ENCODE measurements around the gene ARHGAP40.
"Not testable (repeated sequence)": the region's sequence is repeated elsewhere in the genome, so short reads cannot be mapped to it uniquely, and the experiment has no call there.

The ARHGAP40 gene

DNA sequence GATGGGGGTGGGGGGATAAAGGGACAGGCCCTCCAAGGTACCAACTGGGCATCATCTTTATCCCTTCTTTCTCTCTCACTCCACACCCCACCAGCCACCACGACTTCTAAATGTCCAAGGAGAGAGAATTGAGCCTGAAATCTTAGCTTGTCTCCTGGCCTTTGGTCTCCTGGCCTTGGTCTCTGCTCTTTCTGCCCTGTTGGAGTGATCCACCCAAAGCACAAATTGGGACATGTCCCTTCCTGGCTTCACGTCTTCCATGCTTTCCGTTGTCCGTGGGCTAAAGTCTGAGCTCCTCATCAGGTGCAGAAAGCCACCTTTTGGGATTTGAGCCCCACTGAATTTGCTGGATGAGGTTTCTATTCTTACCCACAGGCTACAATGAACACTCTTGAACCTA is 12.3 kb upstream of the ARHGAP40 start:
- no peak for FAIRE-seq

DNA sequence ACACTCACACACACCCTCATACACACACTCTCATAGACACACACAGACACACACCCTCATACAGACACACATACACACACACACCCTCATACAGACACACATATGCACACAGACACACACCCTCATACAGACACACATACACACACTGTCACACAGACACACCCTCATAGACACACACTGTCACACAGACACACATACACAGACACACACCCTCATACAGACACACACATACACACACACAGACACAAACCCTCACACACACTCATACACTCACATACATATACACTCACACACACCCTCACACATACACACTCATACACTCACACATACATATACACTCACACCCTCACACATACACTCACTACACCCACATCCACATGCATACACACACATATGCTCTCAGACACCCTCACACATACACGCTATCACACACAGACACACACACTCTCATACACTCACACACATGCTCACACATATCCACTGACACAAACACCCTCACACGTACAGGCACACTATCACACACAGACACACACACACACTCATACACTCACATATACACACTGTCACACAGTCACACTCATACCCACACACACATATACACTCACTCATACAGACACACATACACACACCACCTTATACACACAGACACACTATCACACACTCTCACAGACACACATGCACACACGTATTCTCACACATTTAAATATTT is 11.5 kb upstream of the ARHGAP40 start:
- FAIRE-seq = no peak

DNA sequence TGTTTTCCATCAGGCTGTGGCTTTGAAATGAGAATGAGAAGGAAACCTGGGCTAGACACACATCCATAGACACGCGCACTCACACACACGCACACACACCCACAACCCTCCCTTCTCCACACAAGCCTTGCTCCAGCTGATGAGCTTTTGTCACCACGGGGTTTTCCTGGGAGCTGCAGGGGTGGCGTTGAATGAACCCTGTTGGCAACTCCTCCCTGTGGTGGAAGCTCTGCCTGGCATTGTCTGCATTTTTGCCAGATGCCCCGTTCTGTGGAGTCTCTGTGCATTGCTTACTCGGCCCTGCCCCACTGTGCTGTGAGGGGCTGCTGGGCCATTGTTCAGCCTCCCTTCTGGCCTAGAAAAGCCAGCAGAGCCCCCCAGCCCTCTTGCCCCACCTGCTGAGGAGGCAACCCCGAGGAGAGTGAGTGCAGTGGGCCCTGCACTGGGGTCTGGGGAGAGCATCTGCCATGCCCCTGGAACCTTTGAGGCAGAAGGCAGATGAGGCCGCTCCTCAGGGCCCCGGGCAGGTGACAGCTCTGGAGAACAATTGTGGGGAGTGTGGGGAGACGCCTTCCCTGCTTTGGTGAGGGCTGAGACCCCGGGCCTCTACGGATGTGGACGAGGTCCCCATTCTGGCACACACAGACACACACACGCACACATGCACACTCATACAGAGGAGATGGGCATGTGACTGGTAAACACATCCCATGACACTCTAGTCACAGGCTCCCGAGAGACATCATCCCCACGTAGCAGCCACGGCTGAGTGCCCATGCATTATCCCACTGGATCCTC is 10.7 kb upstream of the ARHGAP40 start:
- FAIRE-seq = no peak

DNA sequence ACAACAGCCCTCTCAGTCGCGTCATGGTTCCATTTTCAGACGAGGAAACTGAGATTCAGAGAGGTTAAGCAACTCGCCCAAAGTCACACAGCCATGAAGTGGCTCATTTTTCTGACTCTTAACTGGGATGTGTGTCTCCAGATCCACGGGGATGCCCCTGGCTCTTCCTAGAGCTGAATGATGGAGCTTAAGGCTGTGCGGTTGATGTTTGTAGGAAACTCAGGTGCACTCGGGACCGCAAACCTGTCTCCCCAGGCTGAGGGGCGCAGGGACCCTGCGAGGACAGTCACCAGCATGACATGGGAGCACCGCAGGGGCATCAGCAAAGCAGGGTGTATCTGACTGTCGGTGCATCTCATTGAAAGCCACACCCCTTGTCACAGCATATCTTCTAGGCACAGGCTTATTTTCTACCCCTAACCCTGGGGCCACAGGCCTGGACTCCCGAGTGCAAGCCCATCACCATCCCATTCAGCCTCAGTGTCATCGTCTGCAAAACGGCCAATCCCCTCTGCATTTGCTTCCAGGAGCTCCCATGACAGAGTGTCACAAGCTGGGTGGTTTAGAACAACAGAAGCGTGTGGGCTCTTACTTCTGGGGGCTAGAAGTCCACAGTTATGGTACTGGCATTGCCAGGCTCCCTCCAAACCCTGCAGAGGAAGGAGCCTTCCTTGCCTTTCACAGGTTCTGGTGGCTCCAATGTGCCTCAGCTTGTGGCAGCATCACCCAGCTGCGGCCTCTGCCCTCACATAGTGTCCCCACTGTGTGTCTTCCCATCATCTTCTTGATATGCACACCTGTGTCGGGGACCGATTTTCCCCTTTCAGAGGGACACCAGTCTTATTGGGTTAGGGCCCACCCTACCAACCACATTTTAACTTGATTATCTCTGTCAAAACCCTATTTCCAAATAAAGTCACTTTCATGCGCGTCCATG is 9.9 kb upstream of the ARHGAP40 start:
- FAIRE-seq = no peak

DNA sequence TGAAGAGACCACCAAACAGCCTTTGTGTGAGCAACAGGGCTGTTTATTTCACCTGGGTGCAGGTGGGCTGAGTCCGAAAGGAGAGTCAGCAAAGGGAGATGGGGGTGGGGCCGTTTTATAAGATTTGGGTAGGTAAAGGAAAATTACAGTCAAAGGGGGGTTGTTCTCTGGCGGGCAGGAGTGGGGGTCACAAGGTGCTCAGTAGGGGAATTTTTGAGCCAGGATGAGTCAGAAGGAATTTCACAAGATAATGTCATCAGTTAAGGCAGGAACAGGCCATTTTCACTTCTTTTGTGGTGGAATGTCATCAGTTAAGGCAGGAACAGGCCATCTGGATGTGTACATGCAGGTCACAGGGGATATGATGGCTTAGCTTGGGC is 9.2 kb upstream of the ARHGAP40 start:
- not testable (repeated sequence) for FAIRE-seq

DNA sequence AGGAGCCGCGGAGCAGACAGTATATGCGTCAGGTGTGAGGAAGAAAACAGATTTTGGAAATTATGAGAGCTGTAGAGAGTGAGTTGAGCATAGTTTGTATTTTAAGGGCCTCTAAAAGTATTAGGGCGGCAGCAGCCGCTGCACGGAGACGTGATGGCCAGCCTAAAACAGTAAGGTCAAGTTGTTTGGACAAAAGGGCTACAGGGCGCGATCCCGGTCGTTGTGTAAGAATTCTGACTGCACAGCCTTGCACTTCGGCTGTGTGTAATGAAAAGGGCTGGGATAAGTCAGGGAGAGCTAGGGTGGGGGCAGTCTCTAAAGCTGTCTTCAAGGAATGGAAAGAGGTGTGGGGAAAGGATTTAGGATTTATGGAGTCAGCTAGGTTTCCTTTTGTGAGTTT is 7.3 kb upstream of the ARHGAP40 start:
- FAIRE-seq = not testable (repeated sequence)

DNA sequence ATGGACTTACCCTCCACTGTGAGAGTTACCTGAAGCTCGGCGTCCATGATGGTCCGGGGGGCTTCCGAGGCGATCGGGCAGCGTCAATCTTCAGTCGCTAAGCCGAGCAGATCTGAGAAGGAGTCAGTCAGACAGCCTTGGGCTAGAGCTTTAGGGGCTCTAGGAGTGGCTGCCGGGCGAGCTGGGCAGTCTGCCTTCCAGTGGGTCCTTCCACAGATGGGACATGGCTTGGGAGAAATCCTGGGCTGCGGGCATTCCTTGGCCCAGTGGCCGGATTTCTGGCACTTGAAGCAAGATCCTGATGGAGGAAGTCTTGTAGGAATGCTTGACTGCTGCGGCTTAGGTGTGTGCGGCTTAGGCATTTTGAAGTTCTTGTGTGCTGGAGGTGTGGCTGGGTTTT is 5.7 kb upstream of the ARHGAP40 start:
- not testable (repeated sequence) for FAIRE-seq

DNA sequence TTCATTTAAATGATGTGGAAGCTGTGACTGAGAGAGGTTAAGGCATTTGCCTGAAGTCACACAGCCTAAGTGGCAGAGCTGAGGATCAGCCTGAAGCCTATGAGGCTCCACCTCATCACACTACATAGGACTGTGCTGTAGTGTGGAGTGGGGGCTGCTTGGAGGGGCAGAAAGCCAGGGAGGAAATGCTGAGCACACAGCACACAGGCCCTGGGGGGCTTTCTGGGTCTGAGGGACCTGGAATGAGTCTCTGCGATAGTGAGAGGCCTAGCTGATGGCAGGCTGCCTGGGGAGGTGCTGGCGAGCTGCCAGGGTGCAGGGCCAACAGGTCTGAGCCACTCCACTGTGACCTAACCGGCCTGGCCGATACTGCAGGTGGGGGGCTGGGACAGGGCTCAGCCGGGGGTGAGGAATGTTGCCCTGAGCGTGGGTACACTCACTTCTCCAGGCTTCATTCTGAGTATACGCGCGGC is 2.2 kb upstream of the ARHGAP40 start:
- FAIRE-seq = no peak

DNA sequence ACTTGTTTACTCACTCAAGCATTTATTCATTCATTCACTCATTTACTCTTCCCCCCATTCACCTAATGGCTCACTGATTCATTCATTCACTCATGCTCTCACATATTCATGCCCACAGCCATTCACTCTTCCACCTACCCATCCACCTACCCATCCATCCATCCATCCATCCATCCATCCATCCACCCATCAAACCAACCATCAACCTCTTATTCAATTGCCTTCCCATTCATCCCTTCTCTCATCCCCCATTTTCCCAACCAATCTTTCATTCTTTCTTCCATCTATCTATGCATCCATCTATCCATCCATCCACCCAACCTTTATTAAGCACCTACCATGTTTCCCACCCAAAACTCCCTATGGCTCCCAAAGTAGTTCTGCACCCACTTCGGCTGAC is 1.6 kb upstream of the ARHGAP40 start:
- FAIRE-seq = no peak

DNA sequence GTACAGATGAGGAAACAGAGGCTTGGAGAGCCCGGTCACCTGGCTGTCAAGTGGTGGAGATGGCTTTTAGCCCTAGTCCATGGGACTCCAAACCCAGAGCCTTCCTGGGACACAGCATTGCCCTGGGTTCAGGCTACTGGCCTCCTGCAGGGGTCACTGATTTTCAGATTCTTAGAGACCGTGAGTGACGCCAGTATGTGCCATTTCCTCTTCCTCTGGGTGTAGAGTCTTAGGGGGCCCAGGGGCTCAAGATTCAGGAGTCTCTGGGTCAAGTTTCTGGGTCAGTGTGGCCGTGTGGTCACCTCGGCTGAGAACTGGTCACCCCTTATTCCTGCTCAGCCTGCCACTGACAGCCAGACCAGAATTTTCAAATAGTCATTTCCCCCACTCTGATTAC is 574 bp downstream of the ARHGAP40 start:
- FAIRE-seq = no peak

DNA sequence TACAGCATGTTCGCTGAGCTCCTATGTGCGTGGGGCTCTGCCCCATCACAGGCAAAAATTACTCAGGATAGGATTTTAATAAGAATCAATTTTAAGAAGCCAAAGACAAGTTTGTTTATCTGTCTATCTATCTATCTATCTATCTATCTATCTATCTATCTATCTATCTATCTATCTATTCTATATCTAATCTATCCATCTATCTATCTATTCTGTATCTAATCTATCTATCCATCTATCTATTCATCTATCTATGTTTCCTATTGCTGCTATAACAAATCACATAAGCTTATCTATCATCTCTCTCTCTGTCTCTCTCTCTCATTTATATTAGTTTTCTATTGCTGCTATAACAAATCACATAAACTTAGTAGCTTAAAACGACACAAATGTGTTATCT is 1.7 kb downstream of the ARHGAP40 start:
- no peak for FAIRE-seq

DNA sequence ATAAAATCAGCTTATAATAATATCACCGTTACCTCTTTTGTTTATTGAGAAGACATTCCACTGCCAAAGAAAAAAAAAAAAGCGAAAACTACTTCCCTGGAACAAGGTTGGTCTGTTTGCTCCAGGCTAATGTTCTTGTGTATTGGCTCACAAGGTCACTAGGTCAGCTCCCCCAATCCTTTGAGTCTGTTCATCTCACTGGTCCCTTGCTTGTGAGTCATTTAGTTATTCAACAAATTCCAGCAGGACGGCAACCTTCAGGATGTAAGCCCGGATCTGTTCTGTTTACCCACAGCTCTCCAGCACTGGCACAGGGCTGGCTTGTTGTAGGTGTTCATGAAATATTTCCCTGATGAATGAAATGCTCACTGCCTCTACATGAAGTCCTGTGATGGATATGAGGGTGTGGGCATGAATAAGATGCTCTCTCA is 3.3 kb downstream of the ARHGAP40 start:
- FAIRE-seq = no peak

DNA sequence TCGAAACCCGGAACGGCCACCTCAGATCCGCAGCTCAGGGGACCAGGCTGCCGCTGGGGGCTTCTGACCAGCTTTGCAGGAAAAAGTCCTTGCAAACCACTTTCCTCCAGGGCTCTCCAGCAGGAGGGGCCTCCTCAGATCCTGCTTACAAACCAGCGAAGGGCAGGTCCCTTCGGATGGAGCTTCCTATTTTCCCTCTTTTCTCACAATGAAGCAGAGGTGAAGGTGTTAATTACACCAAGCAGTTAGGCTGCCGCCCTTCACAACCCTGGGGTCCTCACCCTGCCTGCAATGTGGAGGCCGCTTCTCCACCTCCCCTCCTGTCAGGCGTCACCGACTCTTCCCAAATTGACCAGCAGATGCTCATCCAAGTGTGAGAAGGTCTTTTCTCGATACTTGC is 5.7 kb downstream of the ARHGAP40 start:
- FAIRE-seq = no peak

DNA sequence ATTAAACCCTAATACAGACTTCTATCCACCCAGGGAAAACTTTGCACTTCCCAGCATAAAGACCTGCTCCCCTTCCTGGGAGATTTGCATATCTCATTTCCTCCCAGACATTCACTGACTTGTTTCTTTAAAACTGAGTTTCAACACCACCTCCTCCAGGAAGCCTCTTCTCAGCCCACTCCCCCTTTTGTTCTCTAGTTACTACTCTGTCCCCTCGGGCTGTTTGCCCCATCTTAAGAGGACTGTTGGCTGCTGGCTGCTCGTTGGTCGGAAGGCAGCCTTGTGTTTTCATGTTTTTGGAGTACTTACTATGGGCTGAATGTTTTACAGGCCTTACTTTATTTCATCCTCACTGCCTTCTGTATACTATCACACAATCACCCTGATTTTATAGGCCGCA is 6.6 kb downstream of the ARHGAP40 start:
- no peak for FAIRE-seq

DNA sequence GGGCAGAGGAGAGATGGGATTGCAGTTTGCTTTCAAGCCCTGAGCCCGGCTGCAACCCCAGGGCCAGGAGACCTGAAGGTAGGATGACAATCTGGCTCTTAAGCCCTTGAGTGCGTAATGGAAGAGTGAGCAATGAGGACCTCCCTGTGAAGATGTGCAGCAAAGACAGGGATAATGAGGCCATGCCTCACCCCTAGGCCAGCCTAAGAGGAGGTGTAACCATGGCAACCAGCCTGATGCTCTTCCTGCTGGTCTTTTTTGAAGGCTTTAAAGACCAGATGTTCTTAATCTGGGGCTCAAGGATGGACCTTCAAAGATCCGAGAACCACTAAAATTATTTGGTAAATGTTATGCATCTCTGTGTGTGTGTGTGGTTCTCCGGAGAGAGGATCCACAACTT is 8.2 kb downstream of the ARHGAP40 start:
- no peak for FAIRE-seq

DNA sequence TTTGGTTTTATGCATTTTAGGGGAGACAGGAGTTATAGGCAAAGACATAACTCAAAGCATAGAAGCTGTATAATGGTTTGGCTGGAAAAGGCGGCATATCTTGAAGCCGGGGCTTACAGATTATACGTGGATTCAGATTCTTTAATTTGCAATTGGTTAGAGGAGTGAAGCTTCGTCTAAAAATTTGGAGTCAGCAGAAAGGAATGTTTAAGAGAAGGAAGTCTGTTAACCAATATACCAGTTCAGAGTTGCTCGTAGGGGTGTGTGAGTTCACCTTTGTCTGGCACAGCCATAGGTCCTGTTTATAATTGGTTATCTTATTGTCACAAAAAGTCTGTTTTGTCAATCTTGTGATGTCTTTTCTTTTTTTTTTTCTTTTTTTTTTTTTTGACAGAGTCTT is 8.9 kb downstream of the ARHGAP40 start:
- no peak for FAIRE-seq

DNA sequence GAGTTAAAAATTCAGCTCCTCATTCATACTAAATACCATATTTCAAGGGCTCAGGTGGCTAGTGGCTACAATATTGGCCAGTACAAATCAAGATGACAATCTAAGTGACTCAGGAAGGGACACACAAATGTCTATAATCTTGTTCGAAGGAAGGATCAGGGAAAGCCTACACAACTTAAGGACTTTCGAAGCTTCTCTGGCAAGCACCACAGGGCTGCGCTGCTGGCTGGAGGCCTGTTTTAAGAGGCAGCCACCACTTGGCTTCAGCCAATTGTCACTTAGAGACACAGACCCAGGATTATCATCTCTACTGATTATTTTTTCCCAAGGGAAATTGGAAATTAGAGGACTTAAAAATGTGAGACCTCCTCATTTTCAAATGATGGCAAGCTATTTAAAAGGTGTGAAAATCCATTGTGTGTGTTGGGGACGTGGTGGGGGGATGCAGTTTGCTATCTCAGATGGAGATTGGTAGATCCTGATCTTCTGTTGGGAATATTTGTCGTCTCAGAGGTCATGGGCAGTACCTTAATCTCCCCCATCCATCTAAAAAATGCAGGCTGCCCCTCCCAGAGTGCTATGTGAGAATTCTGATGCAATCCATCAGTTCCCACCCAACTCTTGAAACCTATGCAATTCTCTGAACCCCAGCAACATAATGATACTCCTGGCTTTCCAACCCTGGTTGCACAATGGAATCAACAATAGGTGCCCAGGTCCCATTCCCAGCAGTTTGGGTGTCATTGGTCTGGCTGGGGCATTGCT is 11.3 kb downstream of the ARHGAP40 start:
- FAIRE-seq = no peak

DNA sequence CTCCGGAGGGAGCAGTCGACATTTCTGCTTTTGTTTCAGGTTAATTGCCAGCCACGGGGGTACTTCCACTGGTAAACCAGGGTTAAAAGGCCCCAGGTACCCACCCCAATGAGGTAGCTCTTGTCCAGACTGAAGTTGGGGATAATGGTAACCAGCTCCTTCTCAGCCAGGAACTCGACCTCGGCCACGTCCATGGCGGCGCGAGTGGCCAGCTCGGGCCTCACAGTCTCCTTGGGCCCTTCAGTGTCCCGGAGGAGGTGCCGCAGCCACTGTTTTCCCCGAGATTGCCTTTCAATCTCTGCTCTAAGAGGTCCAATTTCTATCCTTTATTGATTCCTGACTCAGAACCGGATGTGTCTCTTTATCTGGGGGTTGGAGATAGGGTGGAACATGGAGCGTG is 13.7 kb downstream of the ARHGAP40 start:
- no peak for FAIRE-seq

DNA sequence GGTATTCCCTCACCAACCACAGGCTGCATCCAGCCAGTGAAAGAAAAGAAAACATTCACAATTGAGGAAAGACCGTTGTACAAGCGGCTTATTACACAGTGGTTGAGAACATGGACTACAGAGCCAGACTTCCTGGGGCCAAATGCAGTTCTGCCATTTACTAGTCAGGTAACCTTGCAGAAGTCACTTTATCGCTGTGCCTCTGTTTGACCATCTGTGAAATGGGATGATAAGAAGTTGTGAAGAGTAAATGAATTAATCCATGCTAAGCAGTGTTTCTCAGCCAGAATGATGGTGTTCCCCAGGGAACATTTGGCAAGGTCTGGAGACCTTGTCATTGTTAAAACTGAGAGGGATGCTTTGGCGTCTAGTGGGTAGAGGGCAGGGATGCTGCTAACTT is 14.8 kb downstream of the ARHGAP40 start:
- no peak for FAIRE-seq

DNA sequence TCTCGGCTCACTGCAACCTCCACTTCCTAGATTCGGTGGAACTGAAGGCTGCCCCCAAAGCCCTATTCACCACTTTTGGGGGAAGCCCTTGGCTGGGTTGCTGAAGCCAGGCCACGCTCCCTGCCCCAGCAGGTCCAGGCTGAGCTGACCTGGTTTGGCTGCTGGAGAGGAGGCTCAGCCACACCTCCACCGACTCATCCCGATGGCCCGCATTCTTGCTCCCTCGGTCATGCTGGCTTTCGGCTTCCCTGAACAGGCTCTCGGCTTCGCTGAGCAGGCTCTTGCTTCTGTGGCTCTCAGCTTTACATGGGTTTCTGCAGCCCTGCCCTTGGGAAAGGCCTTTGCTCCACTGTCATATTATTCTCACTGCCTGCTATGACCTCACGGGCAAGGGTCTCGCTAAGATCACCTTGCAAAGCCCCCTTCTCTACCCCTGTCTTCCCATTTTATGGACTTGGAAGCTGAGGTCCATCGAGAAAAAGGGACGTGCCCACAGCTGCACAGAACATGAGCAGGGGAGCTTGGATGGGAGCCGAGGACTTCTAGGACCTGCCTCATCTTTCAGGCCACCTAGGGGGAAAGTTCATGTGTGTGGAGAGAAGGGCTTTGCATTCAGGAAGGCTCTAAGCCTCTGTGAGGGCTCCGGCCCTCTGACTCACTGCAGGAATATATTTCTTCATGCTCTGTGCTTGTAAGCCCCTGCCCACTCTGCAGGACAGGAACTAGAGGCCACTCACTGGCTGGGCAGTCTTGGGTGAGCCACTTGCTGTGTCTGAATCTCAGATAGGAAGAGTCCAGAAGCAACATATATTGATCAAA is 15.6 kb downstream of the ARHGAP40 start:
- FAIRE-seq = no peak

DNA sequence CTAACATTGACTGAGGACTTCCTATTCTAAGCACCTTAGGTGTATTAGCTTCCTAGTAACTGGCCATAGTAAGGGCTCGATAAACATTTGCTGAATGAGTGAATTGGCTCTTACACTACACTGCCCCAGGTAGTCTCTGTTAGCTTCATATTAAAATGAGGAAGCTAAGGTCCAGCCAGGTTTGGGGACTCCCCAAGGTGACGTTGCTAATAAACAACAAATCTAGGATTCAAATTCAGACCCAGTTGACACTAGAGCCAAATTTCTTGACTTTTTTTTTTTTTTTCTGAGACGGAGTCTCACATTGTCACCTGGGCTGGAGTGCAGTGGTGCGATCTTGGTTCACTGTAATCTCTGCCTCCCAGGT is 16.2 kb downstream of the ARHGAP40 start:
- no peak for FAIRE-seq

DNA sequence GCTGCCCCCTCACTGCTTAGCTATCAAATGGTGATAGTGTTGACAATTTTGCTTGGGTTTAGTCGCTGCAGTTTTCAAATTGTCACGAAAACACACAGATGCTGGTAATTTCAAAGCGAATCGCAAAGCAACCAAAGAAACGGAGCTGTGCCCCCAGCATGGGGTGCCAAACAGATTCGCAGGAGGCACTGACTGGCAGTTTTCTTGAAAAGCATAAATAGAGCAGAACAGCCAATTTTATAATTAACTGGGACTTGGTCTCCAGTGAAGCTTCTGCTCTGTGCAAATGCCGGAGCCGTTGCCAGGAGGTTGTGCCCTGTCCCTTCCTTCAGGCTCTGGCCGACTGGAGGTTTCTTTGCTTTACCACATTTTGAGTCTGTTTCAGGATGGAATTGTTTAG is 18.8 kb downstream of the ARHGAP40 start:
- no peak for FAIRE-seq

Measured in islet of Langerhans (tissue), 1 donor.